Karpas-422 (cell line): Measurements from ENCODE around the gene SRGAP2B. TPM values are rescaled to one million over a fixed set of nuclear protein-coding genes. Genes with fewer than 3 reads are reported as not detected.
A peak's percentile ranks its signal among the peaks of the same experiment; 100 is the strongest.
"Not testable (repeated sequence)": the region's sequence is repeated elsewhere in the genome, so short reads cannot be mapped to it uniquely, and the experiment has no call there.

ENCODE experiments used
- DNase-seq: peaks from one replicate; pipeline ENCODE4 v3.0.0-alpha.2; 2015
- H2AFZ ChIP-seq: fragments of 200-600 bp; sonication (generic); 2 replicates; pipeline ENCODE4 v1.6.1; 2014; ENCODE audit warnings: antibody characterized with exemption, low read length, mixed read lengths
- H3K27ac ChIP-seq: fragments of 200-600 bp; sonication (generic); 2 replicates; pipeline ENCODE4 v1.5.1; 2014; ENCODE audit warnings: mild to moderate bottlenecking, low read length, moderate library complexity
- H3K27me3 ChIP-seq: fragments of 200-600 bp; sonication (generic); 2 replicates; pipeline ENCODE4 v1.6.1; 2014; ENCODE audit warnings: low read length, mixed read lengths
- H3K36me3 ChIP-seq: fragments of 200-600 bp; sonication (generic); 2 replicates; pipeline ENCODE4 v1.6.1; 2014; ENCODE audit warnings: low read length, mixed read lengths; ENCODE audit not compliant: insufficient read depth
- H3K4me1 ChIP-seq: fragments of 200-600 bp; sonication (generic); 2 replicates; pipeline ENCODE4 v1.6.1; 2014; ENCODE audit warnings: mild to moderate bottlenecking, low read length, mixed read lengths
- H3K4me2 ChIP-seq: fragments of 200-600 bp; sonication (generic); 2 replicates; pipeline ENCODE4 v1.6.1; 2014; ENCODE audit warnings: low read length, low read depth, mild to moderate bottlenecking; ENCODE audit not compliant: poor library complexity, severe bottlenecking
- H3K4me3 ChIP-seq: fragments of 200-600 bp; sonication (generic); 2 replicates; pipeline ENCODE4 v1.5.1; 2014; ENCODE audit warnings: mild to moderate bottlenecking, antibody characterized with exemption, low read length, mixed read lengths
- H3K79me2 ChIP-seq: fragments of 200-600 bp; sonication (generic); 2 replicates; pipeline ENCODE4 v1.6.1; 2014; ENCODE audit warnings: mild to moderate bottlenecking, low read length, mixed read lengths
- H3K9ac ChIP-seq: fragments of 200-600 bp; sonication (generic); 2 replicates; pipeline ENCODE4 v1.6.0; 2014; ENCODE audit warnings: low read length
- H3K9me2 ChIP-seq: fragments of 200-600 bp; sonication (generic), shearing (Covaris generic); replicated peaks from 2 replicates; pipeline ENCODE4 v1.6.0; 2014; ENCODE audit warnings: mild to moderate bottlenecking, low read length, moderate library complexity; ENCODE audit not compliant: insufficient read depth
- H3K9me3 ChIP-seq: fragments of 300-700, 200-600 bp; sonication (generic); 2 replicates; pipeline ENCODE4 v1.6.1; 2014; ENCODE audit warnings: low read length, mixed read lengths
- H4K20me1 ChIP-seq: fragments of 200-600 bp; sonication (generic); 2 replicates; pipeline ENCODE4 v1.6.1; 2014; ENCODE audit warnings: mild to moderate bottlenecking, antibody characterized with exemption, low read length, low read depth; ENCODE audit not compliant: insufficient read depth
- total RNA-seq: library from RNA; depleted of rRNA; stranded (reverse); fragments of >200 nt; shearing (Covaris generic); gene quantifications from 2 replicates; pipeline ENCODE4 v1.2.3, GENCODE V29; 2014; ENCODE audit warnings: low replicate concordance

Gene SRGAP2B
- total RNA-seq, 1 experiment from 2014 or later, result 16.0 TPM

GRCh38 chr1:145076877-145077276, 18.3 kb downstream of the SRGAP2B start:
- H3K27ac ChIP-seq, H3K36me3 ChIP-seq, H3K79me2 ChIP-seq, H3K9me3 ChIP-seq, H2AFZ ChIP-seq, DNase-seq, H3K27me3 ChIP-seq, H4K20me1 ChIP-seq, H3K9ac ChIP-seq, H3K9me2 ChIP-seq, H3K4me1 ChIP-seq, H3K4me3 ChIP-seq, H3K4me2 ChIP-seq: not testable (repeated sequence)

- not testable (repeated sequence) for H4K20me1 ChIP-seq, H2AFZ ChIP-seq, H3K79me2 ChIP-seq, DNase-seq, H3K9me2 ChIP-seq, H3K4me1 ChIP-seq, H3K4me2 ChIP-seq, H3K36me3 ChIP-seq, H3K9ac ChIP-seq, H3K27ac ChIP-seq, H3K4me3 ChIP-seq, H3K27me3 ChIP-seq, H3K9me3 ChIP-seq
These were observed 21.0 kb downstream of the SRGAP2B start for GRCh38 chr1:145074021-145074559.

- not testable (repeated sequence) for H3K27ac ChIP-seq, H3K4me3 ChIP-seq, H3K27me3 ChIP-seq, DNase-seq, H3K9me2 ChIP-seq, H3K79me2 ChIP-seq, H3K36me3 ChIP-seq, H2AFZ ChIP-seq, H3K4me1 ChIP-seq, H3K4me2 ChIP-seq, H4K20me1 ChIP-seq, H3K9ac ChIP-seq, H3K9me3 ChIP-seq
These were observed 23.6 kb downstream of the SRGAP2B start for GRCh38 chr1:145071569-145071968.

GRCh38 chr1:145066486-145066885, 28.6 kb downstream of the SRGAP2B start:
- not testable (repeated sequence) for H3K4me2 ChIP-seq, H3K4me1 ChIP-seq, H3K27me3 ChIP-seq, H3K9me3 ChIP-seq, DNase-seq, H3K9ac ChIP-seq, H3K27ac ChIP-seq, H2AFZ ChIP-seq, H4K20me1 ChIP-seq, H3K79me2 ChIP-seq, H3K4me3 ChIP-seq, H3K36me3 ChIP-seq, H3K9me2 ChIP-seq

- not testable (repeated sequence) for H4K20me1 ChIP-seq, H2AFZ ChIP-seq, H3K9me3 ChIP-seq, H3K27ac ChIP-seq, H3K4me1 ChIP-seq, H3K9me2 ChIP-seq, H3K4me2 ChIP-seq, H3K4me3 ChIP-seq, H3K27me3 ChIP-seq, H3K9ac ChIP-seq, H3K79me2 ChIP-seq, H3K36me3 ChIP-seq
- peak; percentile 37 for DNase-seq
These were observed 29.8 kb downstream of the SRGAP2B start for GRCh38 chr1:145065194-145065826.

- H4K20me1 ChIP-seq, H3K9me3 ChIP-seq, H3K9ac ChIP-seq, DNase-seq, H3K4me2 ChIP-seq, H3K27me3 ChIP-seq, H3K79me2 ChIP-seq, H3K27ac ChIP-seq, H2AFZ ChIP-seq, H3K9me2 ChIP-seq, H3K4me3 ChIP-seq, H3K4me1 ChIP-seq, H3K36me3 ChIP-seq: not testable (repeated sequence)
These were observed 31.0 kb downstream of the SRGAP2B start for GRCh38 chr1:145063941-145064648.

GRCh38 chr1:145063285-145063684, 31.8 kb downstream of the SRGAP2B start:
- H3K27ac ChIP-seq, H3K9me3 ChIP-seq, H3K4me2 ChIP-seq, H3K36me3 ChIP-seq, H3K27me3 ChIP-seq, H3K79me2 ChIP-seq, H3K9me2 ChIP-seq, H3K4me1 ChIP-seq, H4K20me1 ChIP-seq, H2AFZ ChIP-seq, DNase-seq, H3K4me3 ChIP-seq, H3K9ac ChIP-seq: not testable (repeated sequence)

GRCh38 chr1:145058184-145058583, 36.9 kb downstream of the SRGAP2B start:
- H3K27me3 ChIP-seq, H3K4me2 ChIP-seq, H3K27ac ChIP-seq, H3K9me3 ChIP-seq, H4K20me1 ChIP-seq, H3K9me2 ChIP-seq, DNase-seq, H3K4me3 ChIP-seq, H2AFZ ChIP-seq, H3K4me1 ChIP-seq, H3K36me3 ChIP-seq, H3K9ac ChIP-seq, H3K79me2 ChIP-seq: not testable (repeated sequence)
